HEK293 (cell line): Measurements from ENCODE around the gene ELOVL2.

Experiments
- CTCF ChIA-PET: fragments of 350-600 bp; formaldehyde crosslinking; extraction: SDS; loops from one replicate; lab custom pipeline; 2021; ENCODE audit warnings: antibody characterized with exemption; lab: Yijun Ruan, JAX
- POLR2A ChIA-PET: fragments of 300-600 bp; formaldehyde crosslinking; extraction: SDS; loops from one replicate; lab custom pipeline; 2020; ENCODE audit warnings: antibody characterized with exemption, inconsistent platforms; lab: Yijun Ruan, JAX
- H3K27ac ChIP-seq: fragments of 200-500 bp; sonication (Bioruptor generic); 2 replicates; pipeline ENCODE4 v1.5.1; 2014; ENCODE audit warnings: low read depth, low read length, control low read depth, inconsistent platforms; ENCODE audit errors: extremely low read depth
- H3K36me3 ChIP-seq, 2 experiments: fragments of 200-500 bp in 1 of 2; sonication (Bioruptor generic) in 1 of 2; 1 replicate in 1 of 2; 2 replicates in 1 of 2; pipeline ENCODE4 v1.5.1; 2014 to 2017; ENCODE audit warnings: inconsistent platforms in 2 of 2, low read length in 2 of 2; ENCODE audit not compliant: control insufficient read depth in 2 of 2, insufficient read depth in 1 of 2
- H3K4me1 ChIP-seq: fragments of 200-500 bp; sonication (Bioruptor generic); 2 replicates; pipeline ENCODE4 v1.5.1; 2014; ENCODE audit warnings: mild to moderate bottlenecking, low read length, inconsistent platforms; ENCODE audit not compliant: control insufficient read depth, insufficient read depth
- H3K4me3 ChIP-seq: 2 replicates; pipeline ENCODE4 v1.5.1; 2011; ENCODE audit warnings: low read depth, mild to moderate bottlenecking, control low read depth, low read length, moderate library complexity
- H3K9me3 ChIP-seq: fragments of 200-500 bp; sonication (Bioruptor generic); 2 replicates; pipeline ENCODE4 v1.5.1; 2014; ENCODE audit warnings: low read depth, low read length, inconsistent platforms; ENCODE audit not compliant: control insufficient read depth, insufficient read depth
- BCL11A ChIP-seq: fragments of 450-650 bp; formaldehyde crosslinking; IDR thresholded peaks from 2 replicates; pipeline ENCODE4 v1.5.1; 2016; ENCODE audit warnings: low read depth, missing biosample characterization, missing genetic modification characterization
- GLI2 ChIP-seq: fragments of 450-650 bp; formaldehyde crosslinking; IDR thresholded peaks from 2 replicates; pipeline ENCODE4; 2017; ENCODE audit warnings: missing biosample characterization, missing genetic modification characterization, low read depth, borderline replicate concordance
- HOXC10 ChIP-seq: sonication (generic); formaldehyde crosslinking; IDR thresholded peaks from 2 replicates; pipeline ENCODE4 v1.8.1; 2023; ENCODE audit warnings: mild to moderate bottlenecking, missing genetic modification reagents
- IKZF3 ChIP-seq: fragments of 450-650 bp; IDR thresholded peaks from 2 replicates; pipeline ENCODE4 v1.5.0; 2018; ENCODE audit warnings: missing biosample characterization, mild to moderate bottlenecking, missing genetic modification characterization, moderate library complexity
- MEIS1 ChIP-seq: sonication (generic); formaldehyde crosslinking; IDR thresholded peaks from 2 replicates; pipeline ENCODE4 v1.8.1; 2022; ENCODE audit warnings: missing genetic modification reagents, mild to moderate bottlenecking, borderline replicate concordance
- PRDM10 ChIP-seq: fragments of 450-650 bp; formaldehyde crosslinking; IDR thresholded peaks from 2 replicates; pipeline ENCODE4 v1.5.1; 2016; ENCODE audit warnings: missing biosample characterization, missing genetic modification characterization
- SALL2 ChIP-seq: fragments of 450-650 bp; formaldehyde crosslinking; IDR thresholded peaks from 2 replicates; pipeline ENCODE4 v1.5.0; 2017; ENCODE audit warnings: missing biosample characterization, mild to moderate bottlenecking, missing genetic modification characterization, borderline replicate concordance
- ZBTB11 ChIP-seq: fragments of 450-650 bp; formaldehyde crosslinking; conservative IDR thresholded peaks from 2 replicates; pipeline ENCODE4 v1.5.1; 2016; ENCODE audit warnings: low read depth, missing biosample characterization, missing genetic modification characterization
- ZBTB17 ChIP-seq: fragments of 450-650 bp; formaldehyde crosslinking; IDR thresholded peaks from 2 replicates; pipeline ENCODE4 v1.5.1; 2016; ENCODE audit warnings: missing biosample characterization, missing genetic modification characterization
- ZBTB20 ChIP-seq: fragments of 450-650 bp; formaldehyde crosslinking; IDR thresholded peaks from 2 replicates; pipeline ENCODE4 v1.5.1; 2016; ENCODE audit warnings: missing biosample characterization, missing genetic modification characterization
- ZBTB48 ChIP-seq: fragments of 450-650 bp; formaldehyde crosslinking; IDR thresholded peaks from 2 replicates; pipeline ENCODE4 v1.5.1; 2016; ENCODE audit warnings: missing biosample characterization, missing genetic modification characterization
- ZBTB8A ChIP-seq: fragments of 450-650 bp; formaldehyde crosslinking; IDR thresholded peaks from 2 replicates; pipeline ENCODE4 v1.5.1; 2016; ENCODE audit warnings: missing biosample characterization, missing genetic modification characterization
- ZNF155 ChIP-seq: fragments of 450-650 bp; formaldehyde crosslinking; IDR thresholded peaks from 2 replicates; pipeline ENCODE4 v1.5.1; 2016; ENCODE audit warnings: missing biosample characterization, missing genetic modification characterization
- ZNF184 ChIP-seq: fragments of 450-650 bp; IDR thresholded peaks from 2 replicates; pipeline ENCODE4 v1.5.1; 2018; ENCODE audit warnings: missing biosample characterization, mild to moderate bottlenecking, missing genetic modification characterization
- ZNF202 ChIP-seq: fragments of 450-650 bp; formaldehyde crosslinking; IDR thresholded peaks from 2 replicates; pipeline ENCODE4 v1.5.1; 2016; ENCODE audit warnings: missing biosample characterization, missing genetic modification characterization, borderline replicate concordance
- ZNF248 ChIP-seq: fragments of 450-650 bp; formaldehyde crosslinking; IDR thresholded peaks from 2 replicates; pipeline ENCODE4 v1.5.1; 2017; ENCODE audit warnings: missing biosample characterization, missing genetic modification characterization
- ZNF37A ChIP-seq: fragments of 450-650 bp; IDR thresholded peaks from 2 replicates; pipeline ENCODE4 v1.5.1; 2018; ENCODE audit warnings: missing biosample characterization, missing genetic modification characterization
- ZNF394 ChIP-seq: fragments of 450-650 bp; formaldehyde crosslinking; IDR thresholded peaks from 2 replicates; pipeline ENCODE4 v1.5.1; 2016; ENCODE audit warnings: missing biosample characterization, missing genetic modification characterization, mild to moderate bottlenecking, moderate library complexity, borderline replicate concordance
- ZNF48 ChIP-seq: fragments of 450-650 bp; formaldehyde crosslinking; IDR thresholded peaks from 2 replicates; pipeline ENCODE4 v1.5.1; 2016; ENCODE audit warnings: missing biosample characterization, missing genetic modification characterization
- ZNF529 ChIP-seq: fragments of 450-650 bp; formaldehyde crosslinking; IDR thresholded peaks from 2 replicates; pipeline ENCODE4 v1.5.1; 2017; ENCODE audit warnings: missing genetic modification characterization, missing biosample characterization; ENCODE audit not compliant: insufficient replicate concordance
- ZNF76 ChIP-seq: fragments of 450-650 bp; formaldehyde crosslinking; IDR thresholded peaks from 2 replicates; pipeline ENCODE4; 2016; ENCODE audit warnings: low read depth, missing biosample characterization, missing genetic modification characterization, borderline replicate concordance
- TF ChIP-seq, protein P1 (sequence below): fragments of 450-650 bp; formaldehyde crosslinking; IDR thresholded peaks from 2 replicates; pipeline ENCODE4 v1.5.1; 2017; ENCODE audit warnings: missing biosample characterization, mild to moderate bottlenecking, missing genetic modification characterization, moderate library complexity

Gene ELOVL2

DNA sequence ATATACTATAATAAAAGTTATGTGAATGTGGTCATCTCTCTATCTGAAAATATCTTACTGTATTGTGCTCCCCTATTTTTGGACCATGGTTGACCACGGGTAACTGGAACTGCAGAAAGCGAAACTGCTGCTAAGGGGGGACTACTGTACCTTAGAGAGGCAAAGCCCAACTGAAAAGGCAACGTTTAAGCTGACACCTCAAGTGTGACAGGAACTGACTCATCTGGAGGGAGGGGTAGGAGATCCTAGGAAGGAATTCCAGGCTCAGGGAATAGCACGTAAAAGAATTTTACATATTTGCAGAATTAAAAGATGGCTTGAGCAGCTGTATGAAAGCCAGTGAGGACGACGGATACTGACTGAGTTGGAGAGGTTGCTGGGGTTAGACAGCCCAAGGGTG, 34.8 kb downstream of the ELOVL2 start:
- no peak overlapping the region for H3K27ac ChIP-seq
- H3K4me1 ChIP-seq: peaks cover 30% of the 10 kb centered on the region
- H3K4me3 ChIP-seq: no peak overlapping the region

GRCh38 chr6:11008821-11009220, 35.3 kb downstream of the ELOVL2 start:
- Histone ChIP-seq H3K9me3 (no peaks in the 10 kb centered on the region), H3K4me1 (peaks cover 30% of the 10 kb centered on the region), H3K36me3 (peaks cover 0 to 4% of the 10 kb centered on the region in 2 experiments; a peak in 1 of 3 replicates), H3K27ac (no peak overlapping the region), H3K4me3 (no peak overlapping the region)
- no peak for TF ChIP-seq GLI2 (tag by site-specific recombination)
- no peak for TF ChIP-seq HOXC10 (CRISPR knock-in tag)
- TF ChIP-seq ZNF155: no peak
- no peak for TF ChIP-seq BCL11A (tag by site-specific recombination)
- no peak for TF ChIP-seq ZBTB20 (tag by site-specific recombination)
- TF ChIP-seq ZNF184 (tag by site-specific recombination): no peak
- TF ChIP-seq ZBTB11: no peak
- no peak for TF ChIP-seq IKZF3 (tag by site-specific recombination)
- TF ChIP-seq ZBTB17 (tag by site-specific recombination): no peak
- TF ChIP-seq ZNF202 (tag by site-specific recombination): no peak
- no peak for TF ChIP-seq ZNF248 (tag by site-specific recombination)
- no peak for TF ChIP-seq ZNF37A
- TF ChIP-seq ZNF48 (tag by site-specific recombination): no peak
- no peak for TF ChIP-seq SALL2 (tag by site-specific recombination)
- no peak for TF ChIP-seq ZBTB48 (tag by site-specific recombination)
- no peak for TF ChIP-seq MEIS1 (CRISPR knock-in tag)
- no peak for TF ChIP-seq ZNF76
- TF ChIP-seq ZNF529 (tag by site-specific recombination): no peak
- POLR2A ChIA-PET: no interaction called here
- CTCF ChIA-PET: no interaction called here

More for the DNA sequence above, 34.8 kb downstream of the ELOVL2 start:
- Histone ChIP-seq H3K9me3 (no peaks in the 10 kb centered on the region), H3K36me3 (peaks cover 0 to 4% of the 10 kb centered on the region in 2 experiments; a peak in 1 of 3 replicates)
- ChIA-PET CTCF (interaction anchor here (0.8 kb wide), 1 partner anchor 36 kb away, joined by 3 read pairs; no protein-coding TSS in a partner anchor), POLR2A (no interaction called here)
- TF ChIP-seq ZBTB48 (tag by site-specific recombination) (no peak), ZNF394 (tag by site-specific recombination) (no peak), ZBTB8A (tag by site-specific recombination) (no peak), PRDM10 (tag by site-specific recombination) (peak; percentile 64)
- TF ChIP-seq, protein P1, sequence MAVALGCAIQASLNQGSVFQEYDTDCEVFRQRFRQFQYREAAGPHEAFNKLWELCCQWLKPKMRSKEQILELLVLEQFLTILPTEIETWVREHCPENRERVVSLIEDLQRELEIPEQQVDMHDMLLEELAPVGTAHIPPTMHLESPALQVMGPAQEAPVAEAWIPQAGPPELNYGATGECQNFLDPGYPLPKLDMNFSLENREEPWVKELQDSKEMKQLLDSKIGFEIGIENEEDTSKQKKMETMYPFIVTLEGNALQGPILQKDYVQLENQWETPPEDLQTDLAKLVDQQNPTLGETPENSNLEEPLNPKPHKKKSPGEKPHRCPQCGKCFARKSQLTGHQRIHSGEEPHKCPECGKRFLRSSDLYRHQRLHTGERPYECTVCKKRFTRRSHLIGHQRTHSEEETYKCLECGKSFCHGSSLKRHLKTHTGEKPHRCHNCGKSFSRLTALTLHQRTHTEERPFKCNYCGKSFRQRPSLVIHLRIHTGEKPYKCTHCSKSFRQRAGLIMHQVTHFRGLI (tag by site-specific recombination): peak; percentile 98
